GM23338 (cell line): ENCODE measurements around the gene PDE4C.

ENCODE experiments used
- CREB1 ChIP-seq: fragments of 250-450 bp; sonication (Bioruptor Pico); IDR thresholded peaks from 2 replicates; pipeline ENCODE4 v1.5.0; 2020; ENCODE audit warnings: low read depth, mild to moderate bottlenecking, moderate library complexity
- CTCF ChIP-seq, 2 experiments: fragments of 200-600 bp in 1 of 2; sonication (generic) in 1 of 2; conservative IDR thresholded peaks; 2 replicates each; pipeline versions ENCODE4 v1.5.1 to v1.6.1; 2016 to 2017; ENCODE audit warnings: antibody characterized with exemption in 2 of 2, low read depth in 2 of 2, mild to moderate bottlenecking in 2 of 2, moderate library complexity in 1 of 2
- EZH2 ChIP-seq: fragments of 200-600 bp; sonication (generic); IDR thresholded peaks from one replicate; pipeline ENCODE4 v1.8.0; 2017; ENCODE audit warnings: antibody characterized with exemption, mild to moderate bottlenecking, low read depth; ENCODE audit not compliant: unreplicated experiment
- EZH2phosphoT487 ChIP-seq: fragments of 200-600 bp; sonication (generic); IDR thresholded peaks from one replicate; pipeline ENCODE4 v1.8.1; 2018; ENCODE audit warnings: antibody characterized with exemption; ENCODE audit not compliant: unreplicated experiment
- JUNB ChIP-seq: IDR thresholded peaks from one replicate; pipeline ENCODE4 v1.6.1; 2016; ENCODE audit warnings: antibody characterized with exemption; ENCODE audit not compliant: unreplicated experiment
- NANOG ChIP-seq: IDR thresholded peaks from 2 replicates; pipeline ENCODE4 v1.6.1; 2016; ENCODE audit warnings: antibody characterized with exemption, borderline replicate concordance
- POLR2AphosphoS5 ChIP-seq: IDR thresholded peaks from 2 replicates; pipeline ENCODE4 v1.6.1; 2016; ENCODE audit warnings: antibody characterized with exemption, low read depth
- REST ChIP-seq: IDR thresholded peaks from one replicate; pipeline ENCODE4 v1.6.1; 2018; ENCODE audit warnings: antibody characterized with exemption; ENCODE audit not compliant: unreplicated experiment
- STAT1 ChIP-seq: IDR thresholded peaks from one replicate; pipeline ENCODE4 v1.6.1; 2016; ENCODE audit warnings: antibody characterized with exemption; ENCODE audit not compliant: unreplicated experiment
- ZNF114 ChIP-seq: fragments of 250-450 bp; sonication (Bioruptor Pico); IDR thresholded peaks from 2 replicates; pipeline ENCODE4 v1.5.0; 2020; ENCODE audit warnings: mild to moderate bottlenecking, moderate library complexity
- ZNF331 ChIP-seq: fragments of 250-450 bp; sonication (Bioruptor Pico); IDR thresholded peaks from 2 replicates; pipeline ENCODE4 v1.5.0; 2020; ENCODE audit warnings: low read depth, mild to moderate bottlenecking, moderate library complexity
- TF ChIP-seq, protein P1 (sequence below): fragments of 250-450 bp; sonication (Bioruptor Pico); IDR thresholded peaks from 2 replicates; pipeline ENCODE4 v1.5.0; 2020; ENCODE audit warnings: mild to moderate bottlenecking, moderate library complexity
- TF ChIP-seq, protein P2 (sequence below): IDR thresholded peaks from 2 replicates; pipeline ENCODE4 v1.6.1; 2016; ENCODE audit warnings: antibody characterized with exemption

DNA sequence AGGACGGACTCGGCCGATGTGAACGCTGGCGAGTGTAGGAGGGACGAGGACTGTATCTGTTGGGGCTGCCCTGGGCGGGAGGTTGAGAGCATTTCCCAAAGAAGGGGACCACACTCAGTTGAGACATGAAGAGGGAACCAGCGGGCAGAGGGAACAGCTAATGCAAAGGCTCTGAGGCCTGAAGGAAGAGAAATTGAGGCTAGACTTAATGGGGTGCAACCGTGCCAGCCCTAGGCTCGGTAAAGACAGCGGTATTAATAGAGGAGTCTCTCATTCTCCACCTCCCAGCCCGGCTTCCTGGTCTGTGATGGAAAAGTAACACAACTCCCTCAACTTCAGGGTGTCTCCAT, 32.1 kb downstream of the PDE4C start:
- TF ChIP-seq CTCF (conservative IDR thresholded peaks at IDR 0.05; ENCODE audit: low read depth in 2 of 2), result no peak
- no peak for TF ChIP-seq EZH2
- TF ChIP-seq POLR2AphosphoS5, result no peak
- TF ChIP-seq EZH2phosphoT487, result no peak
- no peak for TF ChIP-seq JUNB
- TF ChIP-seq CREB1, result no peak
- no peak for TF ChIP-seq REST
- TF ChIP-seq, protein P1, sequence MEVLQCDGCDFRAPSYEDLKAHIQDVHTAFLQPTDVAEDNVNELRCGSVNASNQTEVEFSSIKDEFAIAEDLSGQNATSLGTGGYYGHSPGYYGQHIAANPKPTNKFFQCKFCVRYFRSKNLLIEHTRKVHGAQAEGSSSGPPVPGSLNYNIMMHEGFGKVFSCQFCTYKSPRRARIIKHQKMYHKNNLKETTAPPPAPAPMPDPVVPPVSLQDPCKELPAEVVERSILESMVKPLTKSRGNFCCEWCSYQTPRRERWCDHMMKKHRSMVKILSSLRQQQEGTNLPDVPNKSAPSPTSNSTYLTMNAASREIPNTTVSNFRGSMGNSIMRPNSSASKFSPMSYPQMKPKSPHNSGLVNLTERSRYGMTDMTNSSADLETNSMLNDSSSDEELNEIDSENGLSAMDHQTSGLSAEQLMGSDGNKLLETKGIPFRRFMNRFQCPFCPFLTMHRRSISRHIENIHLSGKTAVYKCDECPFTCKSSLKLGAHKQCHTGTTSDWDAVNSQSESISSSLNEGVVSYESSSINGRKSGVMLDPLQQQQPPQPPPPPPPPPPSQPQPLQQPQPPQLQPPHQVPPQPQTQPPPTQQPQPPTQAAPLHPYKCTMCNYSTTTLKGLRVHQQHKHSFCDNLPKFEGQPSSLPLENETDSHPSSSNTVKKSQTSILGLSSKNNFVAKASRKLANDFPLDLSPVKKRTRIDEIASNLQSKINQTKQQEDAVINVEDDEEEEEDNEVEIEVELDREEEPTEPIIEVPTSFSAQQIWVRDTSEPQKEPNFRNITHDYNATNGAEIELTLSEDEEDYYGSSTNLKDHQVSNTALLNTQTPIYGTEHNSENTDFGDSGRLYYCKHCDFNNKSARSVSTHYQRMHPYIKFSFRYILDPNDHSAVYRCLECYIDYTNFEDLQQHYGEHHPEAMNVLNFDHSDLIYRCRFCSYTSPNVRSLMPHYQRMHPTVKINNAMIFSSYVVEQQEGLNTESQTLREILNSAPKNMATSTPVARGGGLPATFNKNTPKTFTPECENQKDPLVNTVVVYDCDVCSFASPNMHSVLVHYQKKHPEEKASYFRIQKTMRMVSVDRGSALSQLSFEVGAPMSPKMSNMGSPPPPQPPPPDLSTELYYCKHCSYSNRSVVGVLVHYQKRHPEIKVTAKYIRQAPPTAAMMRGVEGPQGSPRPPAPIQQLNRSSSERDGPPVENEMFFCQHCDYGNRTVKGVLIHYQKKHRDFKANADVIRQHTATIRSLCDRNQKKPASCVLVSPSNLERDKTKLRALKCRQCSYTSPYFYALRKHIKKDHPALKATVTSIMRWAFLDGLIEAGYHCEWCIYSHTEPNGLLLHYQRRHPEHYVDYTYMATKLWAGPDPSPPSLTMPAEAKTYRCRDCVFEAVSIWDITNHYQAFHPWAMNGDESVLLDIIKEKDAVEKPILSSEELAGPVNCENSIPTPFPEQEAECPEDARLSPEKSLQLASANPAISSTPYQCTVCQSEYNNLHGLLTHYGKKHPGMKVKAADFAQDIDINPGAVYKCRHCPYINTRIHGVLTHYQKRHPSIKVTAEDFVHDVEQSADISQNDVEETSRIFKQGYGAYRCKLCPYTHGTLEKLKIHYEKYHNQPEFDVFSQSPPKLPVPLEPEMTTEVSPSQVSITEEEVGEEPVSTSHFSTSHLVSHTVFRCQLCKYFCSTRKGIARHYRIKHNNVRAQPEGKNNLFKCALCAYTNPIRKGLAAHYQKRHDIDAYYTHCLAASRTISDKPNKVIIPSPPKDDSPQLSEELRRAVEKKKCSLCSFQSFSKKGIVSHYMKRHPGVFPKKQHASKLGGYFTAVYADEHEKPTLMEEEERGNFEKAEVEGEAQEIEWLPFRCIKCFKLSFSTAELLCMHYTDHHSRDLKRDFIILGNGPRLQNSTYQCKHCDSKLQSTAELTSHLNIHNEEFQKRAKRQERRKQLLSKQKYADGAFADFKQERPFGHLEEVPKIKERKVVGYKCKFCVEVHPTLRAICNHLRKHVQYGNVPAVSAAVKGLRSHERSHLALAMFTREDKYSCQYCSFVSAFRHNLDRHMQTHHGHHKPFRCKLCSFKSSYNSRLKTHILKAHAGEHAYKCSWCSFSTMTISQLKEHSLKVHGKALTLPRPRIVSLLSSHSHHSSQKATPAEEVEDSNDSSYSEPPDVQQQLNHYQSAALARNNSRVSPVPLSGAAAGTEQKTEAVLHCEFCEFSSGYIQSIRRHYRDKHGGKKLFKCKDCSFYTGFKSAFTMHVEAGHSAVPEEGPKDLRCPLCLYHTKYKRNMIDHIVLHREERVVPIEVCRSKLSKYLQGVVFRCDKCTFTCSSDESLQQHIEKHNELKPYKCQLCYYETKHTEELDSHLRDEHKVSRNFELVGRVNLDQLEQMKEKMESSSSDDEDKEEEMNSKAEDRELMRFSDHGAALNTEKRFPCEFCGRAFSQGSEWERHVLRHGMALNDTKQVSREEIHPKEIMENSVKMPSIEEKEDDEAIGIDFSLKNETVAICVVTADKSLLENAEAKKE, result no peak
- TF ChIP-seq ZNF331 (CRISPR knock-in tag), result no peak
- TF ChIP-seq, protein P2, sequence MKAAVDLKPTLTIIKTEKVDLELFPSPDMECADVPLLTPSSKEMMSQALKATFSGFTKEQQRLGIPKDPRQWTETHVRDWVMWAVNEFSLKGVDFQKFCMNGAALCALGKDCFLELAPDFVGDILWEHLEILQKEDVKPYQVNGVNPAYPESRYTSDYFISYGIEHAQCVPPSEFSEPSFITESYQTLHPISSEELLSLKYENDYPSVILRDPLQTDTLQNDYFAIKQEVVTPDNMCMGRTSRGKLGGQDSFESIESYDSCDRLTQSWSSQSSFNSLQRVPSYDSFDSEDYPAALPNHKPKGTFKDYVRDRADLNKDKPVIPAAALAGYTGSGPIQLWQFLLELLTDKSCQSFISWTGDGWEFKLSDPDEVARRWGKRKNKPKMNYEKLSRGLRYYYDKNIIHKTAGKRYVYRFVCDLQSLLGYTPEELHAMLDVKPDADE, result no peak
- TF ChIP-seq ZNF114, result no peak
- no peak for TF ChIP-seq NANOG
- no peak for TF ChIP-seq STAT1
